Superior temporal gyrus (tissue), 1 donor: ENCODE results near the gene LRMDA.

Experiments used
- DNase-seq: peaks from one replicate; pipeline ENCODE4 v3.0.0-alpha.2; 2016; ENCODE audit errors: extremely low spot score

The LRMDA gene

GRCh38 chr10:76302961-76303630 lies 871.7 kb downstream of the LRMDA start:
- DNase-seq, result no peak

GRCh38 chr10:76303682-76304316 lies 872.4 kb downstream of the LRMDA start:
- DNase-seq, result peak; percentile 76

GRCh38 chr10:76305930-76306615 lies 874.6 kb downstream of the LRMDA start:
- no peak for DNase-seq

- DNase-seq, result no peak
Measured at GRCh38 chr10:76306856-76307255, 875.4 kb downstream of the LRMDA start.

GRCh38 chr10:76309070-76309469 lies 877.6 kb downstream of the LRMDA start:
- DNase-seq, result no peak

GRCh38 chr10:76309741-76310587 lies 878.5 kb downstream of the LRMDA start:
- no peak for DNase-seq

- DNase-seq, result no peak
Measured at GRCh38 chr10:76310588-76311080, 879.2 kb downstream of the LRMDA start.

GRCh38 chr10:76311752-76312636 lies 880.6 kb downstream of the LRMDA start:
- no peak for DNase-seq

GRCh38 chr10:76315240-76315639 lies 883.8 kb downstream of the LRMDA start:
- DNase-seq, result no peak

GRCh38 chr10:76316234-76316633 lies 884.8 kb downstream of the LRMDA start:
- DNase-seq, result no peak

- no peak for DNase-seq
Measured at GRCh38 chr10:76317078-76317477, 885.7 kb downstream of the LRMDA start.

GRCh38 chr10:76318211-76318610 lies 886.8 kb downstream of the LRMDA start:
- no peak for DNase-seq

- DNase-seq, result no peak
Measured at GRCh38 chr10:76319661-76320060, 888.2 kb downstream of the LRMDA start.

- DNase-seq, result no peak
Measured at GRCh38 chr10:76324283-76324682, 892.9 kb downstream of the LRMDA start.

- no peak for DNase-seq
Measured at GRCh38 chr10:76327441-76327840, 896.0 kb downstream of the LRMDA start.

GRCh38 chr10:76328348-76328747 lies 896.9 kb downstream of the LRMDA start:
- no peak for DNase-seq

- no peak for DNase-seq
Measured at GRCh38 chr10:76329891-76330575, 898.6 kb downstream of the LRMDA start.

GRCh38 chr10:76331742-76332141 lies 900.3 kb downstream of the LRMDA start:
- no peak for DNase-seq

GRCh38 chr10:76333326-76333725 lies 901.9 kb downstream of the LRMDA start:
- no peak for DNase-seq

- DNase-seq, result no peak
Measured at GRCh38 chr10:76333796-76334195, 902.4 kb downstream of the LRMDA start.
